SK-N-SH (cell line): Measurements from ENCODE around the gene MPP3. TPM values are rescaled to one million over a fixed set of nuclear protein-coding genes. Genes with fewer than 3 reads are reported as not detected.

Experiments used
- CTCF ChIA-PET: fragments of 300-600, 350-600 bp; formaldehyde crosslinking; extraction: SDS; loops from one replicate; lab custom pipeline; 2021; lab: Yijun Ruan, JAX
- POLR2A ChIA-PET: fragments of 350-600 bp; sonication (Branson Sonifier 250); formaldehyde crosslinking; extraction: SDS; loops from one replicate; lab custom pipeline; 2020; ENCODE audit warnings: antibody characterized with exemption, inconsistent platforms; lab: Yijun Ruan, JAX
- DNase-seq: peaks from one replicate; pipeline ENCODE4 v3.0.0; 2012
- H2AFZ ChIP-seq: fragments of 200-600 bp; sonication (generic); 2 replicates; pipeline ENCODE4 v1.8.1; 2016; ENCODE audit warnings: antibody characterized with exemption, mild to moderate bottlenecking, low read depth
- H3F3A ChIP-seq: fragments of 200-600 bp; sonication (generic); replicated peaks from 2 replicates; pipeline ENCODE3; 2016; ENCODE audit warnings: antibody characterized with exemption, mild to moderate bottlenecking; ENCODE audit not compliant: insufficient read depth
- H3K27ac ChIP-seq, 2 experiments: fragments of 200-500 bp in 1 of 2; fragments of 200-600 bp in 1 of 2; sonication (Bioruptor generic) in 1 of 2; sonication (generic), shearing (Covaris generic) in 1 of 2; 2 replicates each; pipeline versions ENCODE4 v1.5.1 to v1.6.1; 2014 to 2016; ENCODE audit warnings: low read depth in 2 of 2, inconsistent platforms in 1 of 2, low read length in 1 of 2, mild to moderate bottlenecking in 1 of 2, mixed read lengths in 1 of 2
- H3K27me3 ChIP-seq: fragments of 200-600 bp; sonication (generic), shearing (Covaris generic); 2 replicates; pipeline ENCODE4 v1.6.1; 2016; ENCODE audit warnings: mixed run types; ENCODE audit not compliant: insufficient read depth
- H3K36me3 ChIP-seq, 2 experiments: fragments of 200-500 bp in 1 of 2; fragments of 200-600 bp in 1 of 2; sonication (Bioruptor generic) in 1 of 2; sonication (generic) in 1 of 2; replicated peaks in 1 of 2; 2 replicates each; pipeline versions ENCODE3 to v1.5.1; 2014 to 2016; ENCODE audit warnings: low read length in 1 of 2, mild to moderate bottlenecking in 1 of 2; ENCODE audit not compliant: insufficient read depth in 2 of 2, control insufficient read depth in 1 of 2
- H3K4me1 ChIP-seq, 2 experiments: fragments of 200-500 bp in 1 of 2; fragments of 200-600 bp in 1 of 2; sonication (Bioruptor generic) in 1 of 2; sonication (generic), shearing (Covaris generic) in 1 of 2; 2 replicates each; pipeline versions ENCODE4 v1.5.1 to v1.6.1; 2014 to 2016; ENCODE audit warnings: low read depth in 1 of 2, low read length in 1 of 2, mixed run types in 1 of 2; ENCODE audit not compliant: insufficient read depth in 2 of 2, control insufficient read depth in 1 of 2
- H3K4me2 ChIP-seq: fragments of 200-600 bp; sonication (generic), shearing (Covaris generic); 2 replicates; pipeline ENCODE4 v1.6.1; 2017; ENCODE audit warnings: mixed run types
- H3K4me3 ChIP-seq, 2 experiments: fragments of 200-500 bp in 1 of 2; fragments of 200-600 bp in 1 of 2; sonication (Bioruptor generic) in 1 of 2; sonication (generic), shearing (Covaris generic) in 1 of 2; 2 replicates each; pipeline versions ENCODE4 v1.5.1 to v1.8.1; 2014 to 2016; ENCODE audit warnings: low read depth in 2 of 2, inconsistent platforms in 1 of 2, low read length in 1 of 2, mild to moderate bottlenecking in 1 of 2, mixed read lengths in 1 of 2, moderate library complexity in 1 of 2
- H3K79me2 ChIP-seq: fragments of 200-600 bp; sonication (generic); 2 replicates; pipeline ENCODE4 v1.8.1; 2017; ENCODE audit warnings: mild to moderate bottlenecking; ENCODE audit not compliant: insufficient read depth
- H3K9ac ChIP-seq: fragments of 200-600 bp; sonication (generic); 2 replicates; pipeline ENCODE4 v1.6.1; 2017; ENCODE audit warnings: mixed run types
- H3K9me2 ChIP-seq: fragments of 200-600 bp; sonication (generic); 2 replicates; pipeline ENCODE4 v1.6.1; 2017; ENCODE audit warnings: mixed run types
- H3K9me3 ChIP-seq: fragments of 200-600 bp; sonication (generic); 2 replicates; pipeline ENCODE4 v1.6.1; 2017; ENCODE audit warnings: mixed run types, mild to moderate bottlenecking, moderate library complexity
- H4K20me1 ChIP-seq: fragments of 200-600 bp; sonication (generic); 2 replicates; pipeline ENCODE4 v1.6.1; 2017; ENCODE audit warnings: mild to moderate bottlenecking, mixed run types; ENCODE audit not compliant: insufficient read depth
- ELF1 ChIP-seq: IDR thresholded peaks from 2 replicates; pipeline ENCODE4 v1.4.0; 2012
- FOSL2 ChIP-seq: IDR thresholded peaks from 2 replicates; pipeline ENCODE4 v1.4.0; 2012; ENCODE audit warnings: low read depth, mild to moderate bottlenecking, moderate library complexity, borderline replicate concordance
- GABPA ChIP-seq: IDR thresholded peaks from 2 replicates; pipeline ENCODE4 v1.4.0; 2012; ENCODE audit warnings: low read depth, mild to moderate bottlenecking
- GATA2 ChIP-seq: sonication (generic); formaldehyde crosslinking; IDR thresholded peaks from 2 replicates; pipeline ENCODE4 v1.5.0; 2020; ENCODE audit warnings: mild to moderate bottlenecking, missing genetic modification reagents
- IRF3 ChIP-seq: fragments of 150-350 bp; IDR thresholded peaks from 2 replicates; pipeline ENCODE4 v1.6.1; 2016; ENCODE audit warnings: mild to moderate bottlenecking, low read depth, low read length
- JUND ChIP-seq: IDR thresholded peaks from 2 replicates; pipeline ENCODE4 v1.4.0; 2012
- MXI1 ChIP-seq: IDR thresholded peaks from 2 replicates; pipeline ENCODE4 v1.6.1; 2012; ENCODE audit warnings: mild to moderate bottlenecking, low read depth, low read length, improper control_type of control experiment
- NRF1 ChIP-seq: IDR thresholded peaks from 2 replicates; pipeline ENCODE4 v1.6.1; 2012; ENCODE audit warnings: low read depth, mild to moderate bottlenecking, low read length
- PBX3 ChIP-seq: IDR thresholded peaks from 2 replicates; pipeline ENCODE4; 2012
- RCOR1 ChIP-seq: fragments of 150-350 bp; IDR thresholded peaks from 2 replicates; pipeline ENCODE4 v1.6.1; 2017; ENCODE audit warnings: antibody characterized with exemption, low read length
- REST ChIP-seq: IDR thresholded peaks from 2 replicates; pipeline ENCODE4 v1.6.1; 2012; ENCODE audit warnings: mild to moderate bottlenecking, low read depth, low read length, moderate library complexity
- RFX5 ChIP-seq: IDR thresholded peaks from 2 replicates; pipeline ENCODE4 v1.6.1; 2012; ENCODE audit warnings: mild to moderate bottlenecking, improper control_type of control experiment, low read length
- RXRA ChIP-seq: IDR thresholded peaks from 2 replicates; pipeline ENCODE4 v1.4.0; 2012; ENCODE audit warnings: low read depth, mild to moderate bottlenecking, borderline replicate concordance
- TAF1 ChIP-seq: IDR thresholded peaks from 2 replicates; pipeline ENCODE4 v1.6.1; 2012; ENCODE audit warnings: low read depth, mild to moderate bottlenecking, low read length, moderate library complexity, borderline replicate concordance
- TCF12 ChIP-seq: IDR thresholded peaks from 2 replicates; pipeline ENCODE4 v1.4.0; 2012
- USF1 ChIP-seq: IDR thresholded peaks from 2 replicates; pipeline ENCODE4 v1.4.0; 2012; ENCODE audit warnings: low read depth, borderline replicate concordance
- WGBS: methylation state at CpG from one replicate; pipeline ENCODE4 v1.1.6; 2017; ENCODE audit warnings: low lambda C conversion rate; 5-methylcytosine and 5-hydroxymethylcytosine counted together
- polyA plus RNA-seq, 3 experiments: library from polyadenylated mRNA; depleted of rRNA; stranded (reverse); fragments of >200 nt; gene quantifications; 2 replicates each; pipeline ENCODE4 v1.2.3, GENCODE V29; 2012

Gene MPP3
- polyA plus RNA-seq, 1 of the 3 experiments (the other 2 are of a cell fraction): 14.1 TPM

- POLR2A ChIA-PET: interaction anchor here (1.5 kb wide), 1 partner anchor 77 kb away, joined by 4 read pairs; no protein-coding TSS in a partner anchor
These were observed 64.0 kb downstream of the MPP3 start for GRCh38 chr17:43768943-43769342.

GRCh38 chr17:43768382-43768781 lies 64.6 kb downstream of the MPP3 start:
- Histone ChIP-seq H3F3A (peaks cover 25% of the 10 kb centered on the region), H3K4me1 (no peaks in the 10 kb centered on the region), H3K4me2 (no peak overlapping the region), H3K9me2 (no peaks in the 10 kb centered on the region), H3K9me3 (no peaks in the 10 kb centered on the region), H2AFZ (no peak overlapping the region), H3K36me3 (peaks cover 27 to 48% of the 10 kb centered on the region in 2 experiments), H4K20me1 (no peaks in the 10 kb centered on the region), H3K9ac (no peak overlapping the region), H3K79me2 (peaks cover 6% of the 10 kb centered on the region; the same call in 1 of the 2 replicates), H3K27me3 (no peaks in the 10 kb centered on the region), H3K4me3 (no peak overlapping the region), H3K27ac (no peak overlapping the region)
- ChIA-PET POLR2A (interaction anchor here (1.5 kb wide), 1 partner anchor 78 kb away, joined by 4 read pairs; no protein-coding TSS in a partner anchor), CTCF (interaction anchor here (0.6 to 3.3 kb wide), 7 partner anchors 8 to 191 kb away, joined by 3 to 59 read pairs (median 6); partner anchors contain the start of genes CFAP97D1 and DUSP3)
- no peak for DNase-seq
- WGBS: 87% methylated on average over 9 of the region's 9 CpGs
- TF ChIP-seq JUND (no peak), GATA2 (CRISPR knock-in tag) (no peak), GABPA (no peak), RXRA (no peak), TAF1 (no peak), IRF3 (no peak), USF1 (no peak), NRF1 (no peak), RFX5 (no peak), PBX3 (no peak), MXI1 (no peak), FOSL2 (no peak), REST (no peak), ELF1 (no peak), RCOR1 (no peak)

More at GRCh38 chr17:43768943-43769342, 64.0 kb downstream of the MPP3 start:
- no peak overlapping the region for H3K4me3 ChIP-seq
- H3K9ac ChIP-seq: no peak overlapping the region
- peaks cover 32 to 50% of the 10 kb centered on the region in 2 experiments for H3K36me3 ChIP-seq
- H3K27ac ChIP-seq: no peak overlapping the region
- no peaks in the 10 kb centered on the region for H3K27me3 ChIP-seq
- H2AFZ ChIP-seq: no peak overlapping the region
- H4K20me1 ChIP-seq: no peaks in the 10 kb centered on the region
- CTCF ChIA-PET: interaction anchor here (0.6 to 3.2 kb wide), 4 partner anchors 9 to 190 kb away, joined by 3 to 19 read pairs (median 3); no protein-coding TSS in a partner anchor
- H3F3A ChIP-seq: peaks cover 25% of the 10 kb centered on the region
- no peak for DNase-seq
- TF ChIP-seq TCF12: no peak
- TF ChIP-seq, all 33 proteins: peak for 0
- no peak overlapping the region for H3K4me2 ChIP-seq
- H3K4me1 ChIP-seq: no peaks in the 10 kb centered on the region
- H3K9me3 ChIP-seq: no peaks in the 10 kb centered on the region
- peaks cover 6% of the 10 kb centered on the region; the same call in 1 of the 2 replicates for H3K79me2 ChIP-seq
- H3K9me2 ChIP-seq: no peaks in the 10 kb centered on the region
- 95% methylated on average over 7 of the region's 7 CpGs for WGBS
